CD4-positive, CD25-positive, alpha-beta regulatory T cell (primary cell): ENCODE measurements around the gene ACTG1. TPM values are rescaled to one million over a fixed set of nuclear protein-coding genes. Genes with fewer than 3 reads are reported as not detected.

Source experiments
- ATAC-seq, 2 donors: fragments of 150-1000 bp; cut with Tn5 transposase; one replicate each; pipeline ENCODE4 v1.10.0; 2021; ENCODE audit warnings: low read depth in 2 of 2, moderate number of reproducible peaks in 2 of 2, moderate library complexity in 1 of 2
- DNase-seq, 3 donors: peaks; one replicate each; pipeline versions ENCODE4 v3.0.0 to v3.0.0-alpha.2; 2012 to 2022; ENCODE audit warnings: mixed read lengths in 1 of 3
- H3K27ac ChIP-seq: one replicate; pipeline ENCODE4 v1.7.0; 2013; ENCODE audit warnings: mild to moderate bottlenecking, low read length; ENCODE audit not compliant: insufficient read depth, poor library complexity, severe bottlenecking
- H3K27me3 ChIP-seq: one replicate; pipeline ENCODE4 v1.7.0; 2013; ENCODE audit warnings: low read length; ENCODE audit not compliant: control insufficient read depth, insufficient read depth
- H3K36me3 ChIP-seq: one replicate; pipeline ENCODE4 v1.7.0; 2013; ENCODE audit warnings: mild to moderate bottlenecking, low read length, moderate library complexity; ENCODE audit not compliant: control insufficient read depth, insufficient read depth
- H3K4me1 ChIP-seq: 2 replicates; pipeline ENCODE4 v1.7.0; 2013; ENCODE audit warnings: mild to moderate bottlenecking, low read length; ENCODE audit not compliant: insufficient read depth, control insufficient read depth, poor library complexity, severe bottlenecking
- H3K4me3 ChIP-seq: one replicate; pipeline ENCODE4 v1.7.0; 2013; ENCODE audit warnings: low read depth, mild to moderate bottlenecking, low read length, moderate library complexity
- H3K9me3 ChIP-seq, 2 experiments: 1 replicate in 1 of 2; 2 replicates in 1 of 2; pipeline ENCODE4 v1.7.0; 2013; ENCODE audit warnings: low read length in 2 of 2, mild to moderate bottlenecking in 1 of 2, moderate library complexity in 1 of 2; ENCODE audit not compliant: control insufficient read depth in 2 of 2
- H3K27ac Mint-ChIP-seq, 3 donors: one replicate each; pipeline ENCODE4 v1.8.0; 2020 to 2022; ENCODE audit warnings: mild to moderate bottlenecking in 3 of 3, mixed read lengths in 3 of 3, moderate library complexity in 2 of 3
- H3K27me3 Mint-ChIP-seq: one replicate; pipeline ENCODE4 v1.8.0; 2022; ENCODE audit warnings: mild to moderate bottlenecking, mixed read lengths
- H3K36me3 Mint-ChIP-seq: one replicate; pipeline ENCODE4 v1.8.0; 2020; ENCODE audit warnings: mixed read lengths
- H3K4me1 Mint-ChIP-seq, 4 donors: one replicate each; pipeline ENCODE4 v1.8.0; 2020 to 2022; ENCODE audit warnings: mixed read lengths in 4 of 4, mild to moderate bottlenecking in 1 of 4
- H3K4me3 Mint-ChIP-seq, 4 donors: one replicate each; pipeline ENCODE4 v1.8.0; 2020 to 2022; ENCODE audit warnings: mild to moderate bottlenecking in 4 of 4, mixed read lengths in 4 of 4, moderate library complexity in 3 of 4
- H3K9me3 Mint-ChIP-seq, 7 donors: one replicate each; pipeline ENCODE4 v1.8.0; 2020 to 2022; ENCODE audit warnings: mixed read lengths in 7 of 7, mild to moderate bottlenecking in 3 of 7, moderate library complexity in 2 of 7
- polyA plus RNA-seq, 4 donors: library from polyadenylated mRNA; unstranded; fragments of 300-500 nt; fragmentation: Illumina TruSeq; gene quantifications; one replicate each; pipeline ENCODE4 v1.2.3, GENCODE V29; 2021
- total RNA-seq: library from RNA; stranded (reverse); gene quantifications from one replicate; pipeline ENCODE4 v1.2.3, GENCODE V29; 2022

The ACTG1 gene
- total and polyA plus RNA-seq, 5 donors from 2014 or later, result 1,684 to 2,724 (median 2,347) TPM

DNA sequence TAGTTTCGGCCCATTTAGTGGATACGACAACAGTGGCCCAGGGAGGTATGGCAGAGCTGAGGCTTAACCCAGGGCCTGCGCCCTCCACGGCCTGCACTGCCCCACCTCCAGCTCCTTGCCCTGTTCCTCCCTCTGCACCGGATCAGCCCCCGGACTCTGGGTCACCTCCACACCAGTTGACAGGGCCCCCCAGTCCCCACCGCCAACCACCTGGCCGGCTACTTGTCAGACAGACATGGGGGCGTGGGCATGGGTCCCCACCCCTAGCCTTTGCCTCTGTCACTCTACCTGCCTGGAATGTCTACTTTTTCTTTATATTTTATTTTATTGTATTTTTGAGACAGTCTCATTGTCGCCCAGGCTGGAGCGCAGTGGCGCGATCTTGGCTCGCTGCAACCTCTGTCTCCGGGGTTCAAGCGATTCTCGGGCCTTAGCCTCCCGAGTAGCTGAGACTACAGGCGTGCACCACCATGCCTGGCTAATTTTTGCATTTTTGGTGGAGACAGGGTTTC is 3.0 kb upstream of the ACTG1 start:
- no peak for ATAC-seq
- H3K27me3 Mint-ChIP-seq, result peaks cover 5% of the 10 kb centered on the region
- Histone ChIP-seq H3K4me1 (peaks cover 66% of the 10 kb centered on the region), H3K27me3 (no peaks in the 10 kb centered on the region), H3K9me3 (no peaks in the 10 kb centered on the region), H3K27ac (peak overlapping the region; percentile 90), H3K36me3 (peaks cover 12% of the 10 kb centered on the region), H3K4me3 (peak overlapping the region; percentile 65)
- H3K4me3 Mint-ChIP-seq, result peak overlapping the region; percentile 87 to 98 (median 90)
- DNase-seq, result no peak
- peak overlapping the region; percentile 34 to 90 (median 80) for H3K27ac Mint-ChIP-seq
- peaks cover 0 to 5% (median 0%) of the 10 kb centered on the region in 7 donors for H3K9me3 Mint-ChIP-seq
- peaks cover 16% of the 10 kb centered on the region for H3K36me3 Mint-ChIP-seq
- H3K4me1 Mint-ChIP-seq, result peaks cover 2 to 38% (median 10%) of the 10 kb centered on the region in 4 donors

DNA sequence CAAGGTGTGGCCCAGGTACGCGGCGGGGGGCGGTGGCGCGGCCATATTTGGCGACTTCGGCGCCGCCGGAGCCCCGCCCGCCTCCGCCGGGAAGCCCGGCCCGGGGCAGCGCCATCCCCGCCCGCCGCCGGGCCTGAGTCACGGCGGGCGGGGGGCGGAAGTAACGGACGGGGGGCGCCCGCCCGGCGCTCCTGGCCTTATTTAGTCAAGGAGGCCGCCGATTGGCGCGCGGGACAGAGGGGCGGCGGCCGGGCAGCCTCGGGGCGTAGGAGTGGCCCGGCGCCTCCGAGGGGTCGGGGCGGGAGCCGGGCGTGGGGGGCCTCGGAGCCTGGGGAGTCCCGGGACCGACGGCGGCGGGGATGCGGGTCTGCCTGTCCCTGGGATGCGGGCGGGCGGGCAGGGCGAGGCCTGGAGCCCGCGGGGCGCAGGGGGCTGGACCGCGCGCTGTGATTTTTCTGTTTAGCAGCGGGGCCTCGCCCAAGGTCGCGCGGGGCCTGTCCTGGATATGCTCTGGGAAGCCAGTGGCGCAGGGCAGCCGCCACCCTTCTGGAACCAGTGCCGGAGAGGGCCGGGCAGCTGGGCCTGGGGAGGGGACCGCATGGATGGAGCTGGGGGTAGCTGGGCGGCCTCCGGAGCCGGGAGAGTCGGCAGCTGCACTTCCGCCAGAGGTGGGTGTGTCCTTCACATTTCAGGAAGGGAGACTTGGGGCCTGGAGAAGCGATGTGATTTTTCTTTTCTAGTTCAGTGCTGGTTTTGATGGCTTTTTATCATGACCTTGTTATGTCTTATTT is 2.3 kb upstream of the ACTG1 start:
- H3K27me3 Mint-ChIP-seq, result peaks cover 5% of the 10 kb centered on the region
- ATAC-seq (peak; percentile 17 to 19), DNase-seq (peak; percentile 64 to 89 (median 73))
- Histone ChIP-seq H3K4me3 (peak overlapping the region; percentile 65), H3K9me3 (no peaks in the 10 kb centered on the region), H3K36me3 (peaks cover 19% of the 10 kb centered on the region), H3K27me3 (no peaks in the 10 kb centered on the region), H3K4me1 (peaks cover 71% of the 10 kb centered on the region), H3K27ac (peak overlapping the region; percentile 90)
- H3K27ac Mint-ChIP-seq, result peak overlapping the region; percentile 34 to 90 (median 80)
- peaks cover 0 to 5% (median 0%) of the 10 kb centered on the region in 7 donors for H3K9me3 Mint-ChIP-seq
- peaks cover 0 to 43% (median 12%) of the 10 kb centered on the region in 4 donors for H3K4me1 Mint-ChIP-seq
- H3K36me3 Mint-ChIP-seq, result peaks cover 23% of the 10 kb centered on the region
- peak overlapping the region; percentile 87 to 98 (median 90) for H3K4me3 Mint-ChIP-seq

DNA sequence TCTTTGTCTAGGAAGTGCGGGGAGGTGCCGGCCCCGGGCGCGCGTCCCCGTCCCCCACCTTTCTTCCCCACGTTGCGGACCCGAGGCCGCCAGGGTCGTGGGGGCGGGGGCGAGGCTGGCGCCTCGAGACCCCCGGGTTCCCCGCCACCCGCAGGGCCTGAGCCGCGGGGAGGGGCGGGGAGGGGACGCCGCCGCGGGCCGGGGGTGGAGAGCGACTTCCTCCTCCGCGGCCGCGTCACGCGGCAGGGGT is 1.8 kb upstream of the ACTG1 start:
- H3K9me3 Mint-ChIP-seq, result peaks cover 0 to 5% (median 0%) of the 10 kb centered on the region in 7 donors
- Histone ChIP-seq H3K36me3 (peaks cover 23% of the 10 kb centered on the region), H3K4me1 (peaks cover 71% of the 10 kb centered on the region), H3K27ac (peak overlapping the region; percentile 90), H3K4me3 (no peak overlapping the region), H3K27me3 (no peaks in the 10 kb centered on the region), H3K9me3 (no peaks in the 10 kb centered on the region)
- H3K36me3 Mint-ChIP-seq, result peaks cover 28% of the 10 kb centered on the region
- ATAC-seq (no peak), DNase-seq (no peak)
- H3K27me3 Mint-ChIP-seq, result peaks cover 5% of the 10 kb centered on the region
- H3K4me3 Mint-ChIP-seq, result peak overlapping the region; percentile 89 to 98 (median 90)
- peaks cover under 1 to 48% (median 17%) of the 10 kb centered on the region in 4 donors for H3K4me1 Mint-ChIP-seq
- H3K27ac Mint-ChIP-seq, result peak overlapping the region in 1 of 3 donors; percentile 38

DNA sequence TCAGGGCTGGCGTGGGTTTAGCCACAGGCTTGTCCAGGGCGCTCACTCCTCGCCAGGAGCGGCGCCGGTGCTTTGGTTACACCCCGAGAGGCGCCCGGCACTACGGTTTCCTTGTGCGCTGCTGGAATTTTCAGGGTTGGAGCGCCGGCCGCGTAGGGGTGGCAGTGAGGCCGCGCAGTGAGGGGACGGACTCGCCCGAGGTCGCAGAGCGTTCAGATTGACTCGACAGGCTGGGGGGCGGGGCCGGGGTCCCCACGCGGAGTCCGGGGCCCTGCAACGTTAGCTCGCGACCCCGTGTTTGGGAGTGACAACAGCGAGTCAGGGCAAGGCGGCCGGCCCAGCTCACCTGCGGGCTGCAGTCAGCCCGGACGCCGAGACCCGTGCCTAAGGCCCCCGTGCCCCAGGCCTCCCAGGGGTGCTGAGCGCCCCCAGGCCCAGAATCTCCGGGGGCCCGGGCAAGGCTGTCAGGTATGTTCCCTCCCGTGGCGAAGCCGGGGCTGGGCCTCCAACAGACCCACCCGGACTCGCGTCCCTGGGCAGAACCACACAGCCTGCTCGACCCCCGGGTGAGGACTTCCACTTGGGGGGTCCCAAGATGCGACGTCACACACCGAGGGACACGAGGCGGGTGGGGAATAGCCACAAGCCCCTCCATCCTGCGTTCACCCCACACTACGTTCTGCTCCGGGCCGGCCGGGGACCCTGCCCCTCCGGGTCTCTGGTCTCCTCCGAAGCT is 1.3 kb upstream of the ACTG1 start:
- Mint-ChIP-seq H3K27ac (peak overlapping the region; percentile 82 to 91 (median 87)), H3K4me3 (peak overlapping the region; percentile 90 to 98 (median 94)), H3K4me1 (peaks cover 5 to 53% (median 20%) of the 10 kb centered on the region in 4 donors), H3K36me3 (peaks cover 33% of the 10 kb centered on the region), H3K27me3 (peaks cover 5% of the 10 kb centered on the region), H3K9me3 (peaks cover 0 to 5% (median 0%) of the 10 kb centered on the region in 7 donors)
- H3K4me3 ChIP-seq, result peak overlapping the region; percentile 65
- ATAC-seq (no peak), DNase-seq (peak in 2 of 3 donors; percentile 34 to 46)
- H3K9me3 ChIP-seq, result no peaks in the 10 kb centered on the region
- H3K4me1 ChIP-seq, result peaks cover 71% of the 10 kb centered on the region
- peak overlapping the region; percentile 90 for H3K27ac ChIP-seq
- H3K27me3 ChIP-seq, result no peaks in the 10 kb centered on the region
- H3K36me3 ChIP-seq, result peaks cover 28% of the 10 kb centered on the region

DNA sequence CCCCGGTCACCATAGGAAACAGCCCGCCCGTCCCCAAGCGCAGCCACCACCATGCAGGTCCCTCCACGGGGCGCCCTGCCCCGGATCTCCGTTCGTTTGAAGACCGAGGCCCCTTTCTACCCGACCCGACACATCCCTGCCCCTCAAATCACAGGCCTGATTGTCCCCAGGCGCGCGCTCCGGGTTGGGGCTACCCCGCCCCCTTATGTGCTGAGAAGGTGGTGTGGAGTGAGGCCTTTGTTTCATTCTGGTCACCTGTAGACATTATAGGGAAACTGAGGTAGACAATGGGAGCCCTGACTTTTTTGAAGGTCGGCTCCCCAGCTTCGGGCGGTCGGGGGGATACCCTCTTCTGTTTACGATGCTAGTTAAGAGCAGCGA is 763 bp upstream of the ACTG1 start:
- peaks cover 0 to 5% (median 0%) of the 10 kb centered on the region in 7 donors for H3K9me3 Mint-ChIP-seq
- H3K27me3 ChIP-seq, result no peaks in the 10 kb centered on the region
- DNase-seq (peak; percentile 43 to 79 (median 62)), ATAC-seq (peak; percentile 10 to 19)
- no peaks in the 10 kb centered on the region for H3K9me3 ChIP-seq
- peaks cover 36% of the 10 kb centered on the region for H3K36me3 Mint-ChIP-seq
- H3K4me3 ChIP-seq, result peak overlapping the region; percentile 65
- peaks cover 71% of the 10 kb centered on the region for H3K4me1 ChIP-seq
- peak overlapping the region; percentile 82 to 91 (median 87) for H3K27ac Mint-ChIP-seq
- H3K4me3 Mint-ChIP-seq, result peak overlapping the region; percentile 90 to 98 (median 94)
- peaks cover 5 to 55% (median 20%) of the 10 kb centered on the region in 4 donors for H3K4me1 Mint-ChIP-seq
- peak overlapping the region; percentile 90 for H3K27ac ChIP-seq
- H3K36me3 ChIP-seq, result peaks cover 31% of the 10 kb centered on the region
- H3K27me3 Mint-ChIP-seq, result peaks cover 5% of the 10 kb centered on the region

DNA sequence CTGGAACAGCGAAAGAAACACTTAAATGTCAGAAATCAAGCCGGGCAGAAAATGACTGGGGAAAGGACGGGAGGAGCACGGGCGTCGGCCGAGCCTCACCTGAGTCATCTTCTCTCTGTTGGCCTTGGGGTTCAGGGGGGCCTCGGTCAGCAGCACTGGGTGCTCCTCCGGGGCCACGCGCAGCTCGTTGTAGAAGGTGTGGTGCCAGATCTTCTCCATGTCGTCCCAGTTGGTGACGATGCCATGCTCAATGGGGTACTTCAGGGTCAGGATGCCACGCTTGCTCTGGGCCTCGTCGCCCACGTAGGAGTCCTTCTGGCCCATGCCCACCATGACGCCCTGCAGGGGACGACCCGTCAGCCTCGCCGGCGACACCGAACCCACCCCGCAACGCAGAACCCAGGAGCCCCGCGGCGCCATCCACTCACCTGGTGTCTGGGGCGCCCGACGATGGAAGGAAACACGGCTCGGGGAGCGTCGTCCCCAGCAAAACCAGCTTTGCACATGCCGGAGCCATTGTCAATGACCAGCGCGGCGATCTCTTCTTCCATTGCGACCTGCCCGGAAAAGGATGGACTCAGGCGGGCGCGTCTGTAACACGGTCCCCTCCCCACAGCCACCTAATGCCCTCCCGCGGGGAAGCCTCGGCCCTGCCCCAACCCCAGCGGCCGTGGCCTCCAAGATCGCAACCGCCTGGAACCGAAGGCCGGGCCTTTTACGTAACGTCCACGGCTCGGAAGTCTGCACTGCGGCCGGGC is 616 bp downstream of the ACTG1 start:
- peak in 1 of 2 donors; percentile 0 for ATAC-seq
- peak overlapping the region; percentile 86 for H3K4me3 ChIP-seq
- H3K27ac ChIP-seq, result peak overlapping the region; percentile 78
- Mint-ChIP-seq H3K9me3 (peaks cover 0 to 5% (median 0%) of the 10 kb centered on the region in 7 donors), H3K4me1 (peaks cover 5 to 58% (median 22%) of the 10 kb centered on the region in 4 donors), H3K27ac (peak overlapping the region; percentile 96 to 99 (median 97)), H3K27me3 (peaks cover 5% of the 10 kb centered on the region), H3K4me3 (peak overlapping the region; percentile 94 to 99 (median 97)), H3K36me3 (peaks cover 36% of the 10 kb centered on the region)
- H3K27me3 ChIP-seq, result no peaks in the 10 kb centered on the region
- DNase-seq, result peak; percentile 29 to 46 (median 44)
- H3K9me3 ChIP-seq, result no peaks in the 10 kb centered on the region
- peaks cover 31% of the 10 kb centered on the region for H3K36me3 ChIP-seq
- H3K4me1 ChIP-seq, result peaks cover 68% of the 10 kb centered on the region

DNA sequence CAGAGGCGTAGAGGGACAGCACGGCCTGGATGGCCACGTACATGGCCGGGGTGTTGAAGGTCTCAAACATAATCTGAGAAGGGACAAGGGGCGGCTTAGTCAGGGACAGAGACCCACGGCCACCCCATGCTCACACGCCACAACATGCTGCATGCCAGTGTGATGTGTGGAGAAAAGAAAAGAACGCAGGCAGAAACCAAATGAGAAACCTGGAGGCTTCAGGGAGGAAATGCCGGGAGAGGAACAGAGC is 1.1 kb downstream of the ACTG1 start:
- H3K27me3 ChIP-seq, result no peaks in the 10 kb centered on the region
- H3K4me1 Mint-ChIP-seq, result peaks cover 5 to 54% (median 22%) of the 10 kb centered on the region in 4 donors
- H3K27ac Mint-ChIP-seq, result peak overlapping the region; percentile 96 to 99 (median 97)
- no peaks in the 10 kb centered on the region for H3K9me3 ChIP-seq
- peak overlapping the region; percentile 94 to 99 (median 97) for H3K4me3 Mint-ChIP-seq
- H3K27me3 Mint-ChIP-seq, result peaks cover 5% of the 10 kb centered on the region
- peaks cover 36% of the 10 kb centered on the region for H3K36me3 Mint-ChIP-seq
- DNase-seq, result no peak
- peaks cover 31% of the 10 kb centered on the region for H3K36me3 ChIP-seq
- H3K4me1 ChIP-seq, result peaks cover 63% of the 10 kb centered on the region
- H3K9me3 Mint-ChIP-seq, result peaks cover 0 to 5% (median 0%) of the 10 kb centered on the region in 7 donors
- peak overlapping the region; percentile 78 for H3K27ac ChIP-seq
- no peak for ATAC-seq
- peak overlapping the region; percentile 86 for H3K4me3 ChIP-seq
